Measurements from ENCODE around the gene PEF1. TPM values are rescaled to one million over a fixed set of nuclear protein-coding genes. Genes with fewer than 3 reads are reported as not detected.

Gene PEF1
- total RNA-seq, 1 donor from 2014 or later = 57.9 TPM

- DNase-seq (ENCODE audit: low read depth) (no peak), FAIRE-seq (no peak)
- H3K4me3 Mint-ChIP-seq (ENCODE audit: unreplicated experiment) = no peak overlapping the region
- Histone ChIP-seq H2AFZ (ENCODE audit: low read depth, low read length) (no peak overlapping the region), H3K27me3 (ENCODE audit: insufficient read depth, low read length) (no peaks in the 10 kb centered on the region), H4K20me1 (ENCODE audit: insufficient read depth, low read length) (peaks cover 6% of the 10 kb centered on the region), H3K36me3 (ENCODE audit: insufficient read depth, low read length) (no peaks in the 10 kb centered on the region), H3K79me2 (ENCODE audit: insufficient read depth, low read length) (no peaks in the 10 kb centered on the region), H3K27ac (ENCODE audit: low read depth, low read length) (no peak overlapping the region), H3K4me1 (ENCODE audit: insufficient read depth, low read length) (peaks cover 25% of the 10 kb centered on the region), H3K9me3 (ENCODE audit: insufficient read depth, low read depth, low read length) (no peaks in the 10 kb centered on the region), H3K4me3 (ENCODE audit: insufficient read depth, low read depth, low read length) (no peak overlapping the region), H3K9ac (ENCODE audit: low read length) (no peak overlapping the region), H3K4me2 (ENCODE audit: low read length) (no peak overlapping the region)
- peaks cover 7% of the 10 kb centered on the region for H3K4me1 Mint-ChIP-seq (ENCODE audit: low read depth, unreplicated experiment)
- peaks cover 25% of the 10 kb centered on the region for H3K27me3 Mint-ChIP-seq (ENCODE audit: low read depth, unreplicated experiment)
- peaks cover 26% of the 10 kb centered on the region for H3K36me3 Mint-ChIP-seq (ENCODE audit: low read depth, unreplicated experiment)
- no peak overlapping the region for H3K27ac Mint-ChIP-seq (ENCODE audit: unreplicated experiment)
- H3K9me3 Mint-ChIP-seq (ENCODE audit: unreplicated experiment) = no peaks in the 10 kb centered on the region
- no peak for TF ChIP-seq CTCF (IDR thresholded peaks at IDR 0.05; ENCODE audit: insufficient read depth, low read depth, low read length)
- TF ChIP-seq EZH2 (IDR thresholded peaks at IDR 0.05; ENCODE audit: insufficient read depth, low read length) = no peak
These were observed 23.7 kb upstream of the PEF1 start for GRCh38 chr1:31668303-31668883.

- Mint-ChIP-seq H3K36me3 (ENCODE audit: low read depth, unreplicated experiment) (peaks cover 25% of the 10 kb centered on the region), H3K4me1 (ENCODE audit: low read depth, unreplicated experiment) (peaks cover 7% of the 10 kb centered on the region), H3K27me3 (ENCODE audit: low read depth, unreplicated experiment) (peaks cover 25% of the 10 kb centered on the region), H3K27ac (ENCODE audit: unreplicated experiment) (no peak overlapping the region), H3K9me3 (ENCODE audit: unreplicated experiment) (no peaks in the 10 kb centered on the region), H3K4me3 (ENCODE audit: unreplicated experiment) (no peak overlapping the region)
- H2AFZ ChIP-seq (ENCODE audit: low read depth, low read length) = no peak overlapping the region
- H3K27me3 ChIP-seq (ENCODE audit: insufficient read depth, low read length) = no peaks in the 10 kb centered on the region
- peaks cover 25% of the 10 kb centered on the region for H3K4me1 ChIP-seq (ENCODE audit: insufficient read depth, low read length)
- no peak overlapping the region for H3K27ac ChIP-seq (ENCODE audit: low read depth, low read length)
- peaks cover 11% of the 10 kb centered on the region for H4K20me1 ChIP-seq (ENCODE audit: insufficient read depth, low read length)
- FAIRE-seq (no peak), DNase-seq (ENCODE audit: low read depth) (no peak)
- no peaks in the 10 kb centered on the region for H3K9me3 ChIP-seq (ENCODE audit: insufficient read depth, low read depth, low read length)
- H3K79me2 ChIP-seq (ENCODE audit: insufficient read depth, low read length) = no peaks in the 10 kb centered on the region
- no peaks in the 10 kb centered on the region for H3K36me3 ChIP-seq (ENCODE audit: insufficient read depth, low read length)
- no peak overlapping the region for H3K4me3 ChIP-seq (ENCODE audit: insufficient read depth, low read depth, low read length)
- TF ChIP-seq EZH2 (IDR thresholded peaks at IDR 0.05; ENCODE audit: insufficient read depth, low read length) (no peak), CTCF (IDR thresholded peaks at IDR 0.05; ENCODE audit: insufficient read depth, low read depth, low read length) (no peak)
- H3K9ac ChIP-seq (ENCODE audit: low read length) = no peak overlapping the region
- H3K4me2 ChIP-seq (ENCODE audit: low read length) = no peak overlapping the region
These were observed 22.5 kb upstream of the PEF1 start for GRCh38 chr1:31667065-31667785.
